DMS 273 (cell line): ENCODE results near the gene LBHD2.

Experiments used
- DNase-seq: peaks from one replicate; lab custom pipeline; 2025; ENCODE audit not compliant: unreplicated experiment; lab: John Stamatoyannopoulos, UW

The LBHD2 gene

DNA sequence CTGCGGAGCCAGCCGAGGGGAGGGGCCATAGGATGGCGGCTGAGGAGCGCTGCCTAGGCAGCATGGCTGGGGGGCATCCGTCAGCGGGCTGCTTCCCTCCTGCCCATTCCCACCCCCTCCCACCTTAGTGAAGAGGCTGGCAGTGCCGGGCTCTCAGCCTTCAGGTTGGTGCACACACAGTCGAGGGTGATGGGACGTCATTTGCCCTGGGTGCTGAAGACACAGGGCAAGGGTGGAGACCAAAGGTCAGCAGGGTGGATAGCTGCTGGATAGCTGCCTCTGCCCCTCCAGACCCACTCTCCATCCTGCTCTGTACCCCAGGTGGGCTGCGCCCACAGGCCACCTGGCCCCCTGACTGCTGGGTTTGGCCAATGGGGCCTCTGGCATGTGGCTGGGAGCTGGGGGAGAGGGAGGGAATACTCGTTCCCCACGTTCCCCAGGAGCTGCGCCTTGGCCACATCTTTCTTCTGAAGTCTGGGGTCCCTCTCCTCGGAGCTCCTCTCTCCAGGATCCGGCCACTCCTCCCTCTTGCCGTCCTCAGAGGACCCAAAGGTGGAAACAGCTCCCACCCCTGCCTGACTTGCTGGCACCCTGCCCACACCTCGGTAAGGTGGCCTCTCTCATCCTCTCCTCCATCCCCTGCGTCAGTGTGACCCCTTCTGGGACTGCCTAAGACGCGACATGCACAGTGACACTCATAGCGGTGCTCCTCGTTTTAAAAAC, 15.5 kb upstream of the LBHD2 start:
- no peak for DNase-seq

DNA sequence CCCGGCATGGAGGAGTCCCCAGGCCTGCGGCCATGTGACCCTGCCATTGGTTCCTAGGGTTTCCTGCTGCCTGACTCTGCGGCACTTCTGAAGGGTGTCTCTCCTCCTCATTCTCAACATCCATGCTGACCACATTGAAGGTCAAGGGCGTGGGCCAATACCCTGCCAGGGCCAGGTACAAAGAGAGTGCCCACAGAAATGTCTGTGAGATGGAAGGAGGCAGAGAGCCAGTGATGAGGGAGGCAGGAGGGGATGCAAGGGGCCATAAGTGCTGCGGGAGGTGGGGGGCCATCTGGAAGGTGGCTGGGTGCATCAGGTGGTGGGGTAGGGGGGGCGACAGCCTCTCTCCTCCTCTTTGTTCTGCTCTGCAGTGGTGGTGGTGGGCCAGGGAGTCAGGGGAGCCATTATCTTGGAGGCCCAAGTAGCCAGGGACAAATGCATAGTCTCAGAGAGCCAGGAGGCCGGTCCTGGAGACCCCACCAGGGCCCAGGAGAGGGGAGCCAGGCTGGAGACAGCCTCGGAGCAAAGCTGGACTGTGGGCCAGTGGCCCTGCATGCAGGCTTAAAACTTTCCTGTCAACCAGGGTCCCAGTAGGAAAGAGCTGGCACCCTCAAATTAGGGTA, 13.6 kb upstream of the LBHD2 start:
- DNase-seq: no peak

DNA sequence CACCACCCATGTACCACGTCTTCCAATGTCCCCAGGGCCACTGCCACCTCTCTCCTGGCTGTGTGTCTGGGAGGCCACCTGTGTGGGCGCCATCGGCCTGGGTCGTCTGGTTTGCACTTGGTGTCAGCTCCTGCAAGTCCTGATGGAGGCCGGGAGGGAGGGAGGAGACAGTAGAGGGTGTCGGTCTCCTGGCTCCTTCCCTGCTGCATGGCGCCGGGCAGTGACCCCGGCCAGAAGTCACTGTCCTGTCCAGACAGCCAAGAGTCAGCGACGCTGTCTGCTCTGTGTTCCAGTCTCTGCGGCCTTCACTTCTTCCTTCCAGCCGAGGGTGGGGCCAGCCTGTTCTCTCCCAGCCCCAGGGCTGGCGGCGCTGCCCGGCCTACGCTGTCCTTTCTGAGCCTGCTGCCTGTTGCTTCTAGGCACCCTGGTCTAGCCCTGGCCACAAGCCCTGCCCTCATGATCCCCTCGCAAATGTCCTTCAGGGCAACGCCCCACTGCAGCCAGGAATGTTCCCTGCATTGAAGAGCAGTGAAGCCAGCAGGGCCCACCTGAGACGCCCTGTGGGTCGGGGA, 13.0 kb upstream of the LBHD2 start:
- no peak for DNase-seq

DNA sequence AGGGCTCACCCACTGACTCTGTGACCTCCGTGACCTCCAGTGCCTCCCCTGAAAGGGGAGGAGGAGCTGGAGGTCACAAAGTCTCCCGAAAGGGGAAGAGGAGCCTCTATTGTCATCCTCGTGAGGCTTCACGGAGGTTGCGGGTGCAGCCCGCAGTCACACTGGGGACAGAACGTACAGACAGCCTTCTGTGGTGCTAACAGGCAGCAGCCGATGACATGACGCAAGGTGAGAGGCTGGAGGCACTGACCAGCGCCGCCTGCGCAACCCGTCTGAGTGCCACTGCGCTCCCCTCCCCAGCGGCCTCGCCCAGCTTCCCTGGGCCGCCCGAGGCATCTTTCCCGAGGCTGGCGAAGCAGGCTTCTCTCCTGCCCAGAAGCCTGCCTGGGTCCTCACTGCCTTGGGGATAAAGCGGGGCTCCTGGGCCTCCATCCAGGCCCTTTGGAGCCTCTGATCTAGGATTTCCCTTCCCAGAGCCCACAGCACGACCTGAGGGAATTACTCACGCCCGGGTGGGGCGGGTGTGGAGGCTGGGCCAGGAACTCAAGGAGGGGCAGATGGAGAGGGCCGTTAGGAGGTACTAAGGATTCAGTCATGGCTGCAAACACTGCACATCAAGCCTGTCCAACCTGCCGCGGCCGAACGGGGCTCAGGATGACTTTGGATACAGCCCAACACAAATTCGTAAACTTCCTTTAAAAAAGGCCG, 12.3 kb upstream of the LBHD2 start:
- DNase-seq: no peak

DNA sequence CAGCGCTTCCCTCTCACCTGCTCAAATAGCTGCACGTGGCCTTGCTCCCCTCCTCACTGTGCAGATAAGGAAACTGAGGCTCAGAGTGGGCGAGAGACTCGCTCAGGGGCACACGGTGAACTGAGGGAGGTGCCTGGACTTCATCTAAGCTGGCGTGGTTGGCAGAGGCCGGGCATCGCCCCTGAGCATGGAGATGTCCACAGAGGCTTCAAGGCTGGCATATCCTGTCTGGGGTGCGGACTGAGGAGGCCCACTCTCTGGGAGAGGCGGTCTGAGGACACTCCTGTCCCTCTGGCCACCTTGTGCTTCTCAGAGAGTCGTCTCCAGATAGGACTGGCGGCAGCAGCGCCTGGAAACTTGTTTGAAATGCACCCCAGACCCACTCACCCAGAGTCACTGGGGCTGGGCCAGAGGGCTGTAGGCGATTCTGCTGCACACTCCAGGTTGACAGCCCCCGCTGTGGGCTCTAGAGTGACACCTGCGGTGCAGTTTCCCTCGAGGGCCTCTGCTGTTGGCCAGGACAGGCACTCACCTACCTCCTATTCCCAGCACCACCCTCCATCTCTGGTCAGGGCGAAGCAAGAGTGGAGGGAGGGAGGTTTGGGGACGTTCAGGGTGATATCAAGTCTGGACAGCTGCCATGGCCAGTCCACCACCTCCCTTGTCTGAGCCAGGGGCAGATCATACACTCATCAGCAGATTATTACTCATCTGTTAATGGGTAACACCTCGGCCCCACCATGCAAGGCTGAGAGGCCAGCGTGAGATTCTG, 11.2 kb upstream of the LBHD2 start:
- DNase-seq: no peak

DNA sequence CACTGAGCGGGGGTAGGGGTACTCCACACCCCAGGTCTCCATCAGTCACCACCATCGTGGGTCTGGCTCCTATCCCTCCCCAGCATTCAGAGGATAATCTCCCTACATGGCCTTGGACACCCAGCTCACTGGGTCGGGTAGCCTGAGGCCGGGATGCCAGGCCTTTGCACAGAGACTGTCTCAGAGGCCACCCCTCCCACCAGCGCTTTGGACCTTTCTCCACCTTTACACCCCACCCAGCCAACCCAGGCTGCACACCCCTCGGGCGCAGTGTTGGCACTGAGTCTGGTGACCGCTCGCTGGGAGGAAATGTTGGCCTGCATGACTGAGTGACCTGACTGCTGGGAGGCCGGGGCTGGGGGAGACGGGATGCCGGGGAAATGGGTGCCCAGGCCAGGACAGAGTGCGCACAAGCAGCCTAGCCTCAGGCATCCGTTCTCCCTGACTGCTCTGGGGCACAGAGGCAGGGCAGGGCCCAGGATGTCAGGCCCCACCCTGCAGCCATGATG, 10.6 kb upstream of the LBHD2 start:
- no peak for DNase-seq

DNA sequence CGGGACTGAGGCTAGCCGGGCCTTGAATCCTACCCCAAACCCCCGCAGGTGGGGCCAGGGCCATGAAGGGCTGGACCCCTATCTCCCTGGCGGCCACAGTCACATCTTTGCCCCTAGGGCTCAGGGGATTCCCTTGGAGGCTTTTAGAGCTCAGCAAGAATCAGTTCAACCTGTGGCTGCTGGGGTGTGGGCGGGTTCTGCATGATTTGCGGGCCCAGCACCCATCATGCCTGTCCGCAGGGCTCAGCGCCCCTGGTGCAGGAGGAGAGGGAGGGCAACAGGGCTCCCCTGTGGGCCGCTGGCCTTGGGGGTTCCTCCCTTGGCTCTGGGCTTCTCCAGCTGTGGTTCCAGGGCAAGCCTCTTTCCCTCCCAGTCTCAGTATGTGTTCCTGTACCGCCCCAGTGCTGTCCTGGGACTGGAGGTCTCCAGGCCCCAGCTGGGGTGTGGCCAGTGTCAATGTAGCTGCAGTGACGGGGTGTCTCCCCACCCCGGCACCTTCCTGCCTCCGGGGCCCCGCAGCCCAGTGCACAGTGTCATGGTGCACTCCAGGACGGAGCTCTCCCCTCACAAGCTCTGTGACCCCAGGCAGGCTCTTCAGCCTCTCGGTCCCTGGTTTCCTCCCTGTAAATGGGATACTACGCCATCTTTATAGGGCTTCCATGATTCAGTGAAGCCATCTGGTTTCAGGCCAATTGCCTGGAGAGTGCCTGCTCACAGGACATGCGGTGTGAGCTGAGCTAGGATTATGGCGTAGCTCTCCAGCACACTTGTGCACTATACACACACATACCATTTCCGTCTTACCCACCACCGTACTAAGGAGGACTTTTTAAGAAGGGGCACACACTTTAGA, 9.9 kb upstream of the LBHD2 start:
- no peak for DNase-seq

DNA sequence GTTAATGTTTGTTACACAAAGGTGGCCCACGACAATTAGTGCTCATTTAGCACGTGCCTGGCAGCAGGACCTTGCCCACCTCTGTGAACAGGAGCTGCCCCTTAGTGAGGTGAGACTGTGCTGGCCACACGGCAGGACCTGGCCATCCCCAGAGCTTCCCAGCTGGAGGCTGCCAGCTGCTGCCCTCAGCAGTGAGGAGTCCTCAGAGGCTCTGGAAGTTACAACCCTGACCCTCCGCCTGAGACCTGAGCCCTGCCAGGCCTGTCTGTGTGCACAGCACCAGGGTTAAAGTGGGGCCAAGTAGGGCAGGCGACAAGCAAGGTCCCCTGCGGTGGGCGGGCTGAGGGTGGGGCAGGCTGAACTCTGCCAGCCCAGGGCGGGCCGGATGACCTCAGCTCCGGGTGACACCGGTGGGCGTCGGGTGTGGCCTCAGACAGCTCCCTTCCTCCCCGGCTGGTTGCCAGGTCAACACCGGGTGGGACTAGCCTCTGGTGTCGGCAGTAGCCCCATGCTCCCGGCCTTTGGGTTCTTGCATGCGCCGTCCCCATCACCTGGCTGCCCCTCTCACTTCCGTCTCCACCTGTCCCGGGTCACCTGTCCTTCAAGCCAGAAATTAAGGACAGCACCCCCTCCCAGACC, 9.2 kb upstream of the LBHD2 start:
- no peak for DNase-seq

DNA sequence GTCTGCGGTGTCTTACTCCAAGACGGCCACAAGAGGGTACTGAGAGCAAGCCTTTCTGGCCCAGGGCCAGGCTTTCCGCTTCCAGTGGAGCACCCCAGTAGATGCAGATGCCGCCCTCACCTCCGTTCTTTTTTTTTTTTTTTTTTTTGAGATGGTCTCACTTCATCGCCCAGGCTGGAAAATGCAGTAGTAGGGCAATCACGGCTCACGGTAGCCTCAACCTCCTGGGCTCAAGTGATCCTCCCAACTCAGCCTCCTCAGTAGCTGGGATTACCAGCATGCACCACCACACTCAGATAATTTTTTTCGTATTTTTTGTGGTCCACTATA, 5.6 kb upstream of the LBHD2 start:
- peak; percentile 93 for DNase-seq

DNA sequence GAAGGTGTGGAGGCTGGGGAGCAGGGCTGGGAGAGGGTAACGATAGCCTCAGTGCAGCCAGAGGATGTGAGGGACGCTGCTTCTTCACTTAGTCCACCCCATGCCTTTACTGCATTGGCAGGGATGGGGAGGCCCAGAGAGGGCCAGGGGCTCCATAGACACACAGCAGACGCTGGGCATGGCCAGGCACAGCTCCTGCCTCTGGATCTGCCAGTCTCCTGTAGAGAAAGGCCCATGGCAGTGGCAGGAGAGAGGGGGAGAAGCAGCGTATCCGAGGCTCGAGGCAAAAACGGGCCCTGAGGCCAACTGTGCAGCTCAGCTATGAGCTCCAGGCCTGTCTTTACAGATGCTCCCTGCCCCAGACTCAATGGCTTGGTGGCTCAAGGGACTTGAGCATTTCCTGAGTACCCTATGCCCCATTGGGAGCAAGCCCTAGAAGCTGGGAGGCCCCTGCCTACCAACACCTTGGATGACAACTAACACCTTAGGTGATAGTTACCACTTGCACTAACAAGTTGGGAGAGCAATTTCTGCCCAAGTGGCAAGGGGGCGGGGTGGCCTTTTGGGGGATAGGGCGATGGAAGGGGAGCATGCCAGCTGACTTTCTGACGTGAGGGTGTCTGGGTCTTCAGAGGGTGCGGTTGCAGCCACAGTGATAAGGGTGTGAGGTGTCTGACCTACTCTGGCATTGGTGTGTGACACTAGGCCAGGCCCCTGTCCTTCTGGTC, 5.0 kb upstream of the LBHD2 start:
- DNase-seq: no peak

DNA sequence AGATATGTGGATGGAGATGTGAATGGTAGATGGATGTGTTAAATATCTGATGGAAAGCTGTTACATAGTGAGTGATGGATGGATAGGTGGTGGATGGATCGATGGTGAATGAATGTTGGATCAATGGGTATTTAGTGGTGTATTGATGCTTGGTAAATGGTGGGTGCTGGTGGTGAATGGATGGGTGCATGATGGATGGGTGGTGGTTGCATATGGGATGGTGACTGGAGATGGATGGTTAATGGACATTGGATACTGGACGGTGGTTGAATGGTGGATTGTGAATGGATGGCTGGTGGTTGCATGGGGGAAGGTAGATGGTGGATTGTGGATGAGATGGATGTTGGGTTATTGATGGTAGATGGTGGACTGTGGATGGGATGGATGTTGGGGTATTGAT, 2.1 kb upstream of the LBHD2 start:
- no peak for DNase-seq

DNA sequence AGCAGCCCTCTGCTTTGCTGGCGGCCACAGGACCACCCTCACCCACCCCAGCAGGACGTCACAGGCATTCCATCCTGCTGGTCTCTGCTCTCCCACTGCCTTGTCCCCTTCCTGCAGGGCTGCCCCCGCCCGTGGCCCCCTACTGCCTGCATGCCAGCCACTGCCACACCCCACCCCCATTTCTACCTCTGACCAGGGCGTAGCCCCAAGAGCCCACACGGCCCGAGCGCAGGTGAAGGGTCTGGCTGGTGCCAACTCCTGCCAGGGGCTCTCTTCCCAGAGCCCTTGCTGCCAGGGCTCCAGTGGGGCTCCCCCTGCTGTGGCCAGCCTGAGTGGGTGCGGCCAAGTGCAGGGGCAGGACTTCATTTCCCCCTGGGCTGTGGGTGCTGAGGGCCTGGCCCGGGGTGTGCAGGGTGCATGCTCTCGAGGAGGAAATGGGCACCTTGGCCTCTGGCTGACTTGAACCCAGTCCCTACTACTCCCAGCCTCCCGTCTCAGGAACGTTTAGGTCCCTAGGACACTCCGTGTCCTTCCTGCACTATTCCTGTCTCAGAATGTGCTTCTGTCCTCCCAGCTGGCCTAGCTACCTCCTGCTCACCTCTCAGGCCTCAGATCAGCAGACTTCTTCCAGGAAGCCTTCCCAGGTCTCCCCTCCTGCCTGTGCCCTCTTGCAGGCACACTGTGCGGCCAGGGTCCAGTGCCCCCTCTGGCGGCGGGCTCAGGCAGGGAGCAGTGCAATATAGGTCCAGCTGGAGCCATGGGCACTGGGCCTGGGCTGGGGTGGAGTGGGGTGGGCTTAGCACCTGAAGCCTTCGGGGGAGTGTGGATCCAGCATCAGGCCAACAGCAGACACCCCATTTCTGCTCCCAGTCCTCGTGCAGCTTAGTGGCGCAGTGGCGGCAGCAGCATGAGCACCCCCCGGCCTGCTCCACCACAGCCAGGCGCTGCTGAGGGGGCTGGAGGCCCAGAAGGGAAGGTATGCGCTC, 1.4 kb downstream of the LBHD2 start:
- peak; percentile 30 for DNase-seq

DNA sequence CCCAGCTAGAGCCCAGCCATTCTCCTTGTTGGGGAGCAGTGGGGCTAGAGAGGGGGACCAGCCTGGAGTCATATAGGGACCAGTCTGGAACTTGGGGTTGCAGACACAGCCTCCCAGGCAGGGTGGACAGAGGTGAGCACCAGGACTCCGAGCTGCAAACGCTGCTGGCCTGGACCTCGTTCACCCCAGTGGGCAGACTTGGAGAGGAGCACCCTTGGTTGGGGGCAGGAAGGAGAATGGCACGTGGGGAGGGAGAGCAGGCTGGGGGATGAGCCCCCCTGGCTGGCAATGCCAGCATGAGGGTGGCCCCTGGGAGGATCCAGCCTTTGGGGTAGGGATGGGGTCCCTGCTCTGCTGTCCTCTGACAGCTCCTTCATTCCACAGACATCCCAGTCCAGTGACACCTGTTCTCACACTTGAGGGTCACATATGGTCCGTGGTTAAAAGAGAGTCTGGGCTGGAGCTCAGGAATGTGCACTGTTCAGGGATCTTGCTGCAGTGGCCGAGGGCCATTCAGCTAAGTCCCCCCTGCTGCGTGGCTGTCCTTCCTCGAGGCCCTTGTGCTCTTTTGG, 2.8 kb downstream of the LBHD2 start:
- DNase-seq: no peak

DNA sequence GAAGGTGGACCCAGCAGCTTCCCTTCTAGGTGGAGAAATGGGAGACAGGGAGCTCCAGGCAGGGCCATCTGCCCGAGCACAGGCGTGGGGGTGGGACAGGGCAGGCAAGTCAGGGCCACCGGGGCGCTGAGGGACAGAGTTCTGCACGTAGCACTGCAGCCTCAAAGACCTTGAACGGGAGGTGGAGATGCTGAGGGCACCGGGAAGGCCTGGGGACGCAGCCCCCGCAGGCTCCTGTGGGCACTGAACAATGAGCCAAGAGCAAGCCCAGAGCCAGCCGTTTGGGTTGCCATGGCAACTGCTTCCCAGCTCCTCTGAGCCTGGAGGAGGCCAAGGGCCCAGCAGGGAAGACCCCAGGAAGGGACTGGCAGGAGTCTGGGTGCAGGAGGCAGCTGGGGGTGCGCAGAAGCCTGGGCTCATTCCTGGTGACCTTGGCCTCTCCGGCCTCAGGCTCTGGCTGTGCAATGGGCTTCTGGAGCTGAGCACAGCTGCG, 3.4 kb downstream of the LBHD2 start:
- peak; percentile 70 for DNase-seq

DNA sequence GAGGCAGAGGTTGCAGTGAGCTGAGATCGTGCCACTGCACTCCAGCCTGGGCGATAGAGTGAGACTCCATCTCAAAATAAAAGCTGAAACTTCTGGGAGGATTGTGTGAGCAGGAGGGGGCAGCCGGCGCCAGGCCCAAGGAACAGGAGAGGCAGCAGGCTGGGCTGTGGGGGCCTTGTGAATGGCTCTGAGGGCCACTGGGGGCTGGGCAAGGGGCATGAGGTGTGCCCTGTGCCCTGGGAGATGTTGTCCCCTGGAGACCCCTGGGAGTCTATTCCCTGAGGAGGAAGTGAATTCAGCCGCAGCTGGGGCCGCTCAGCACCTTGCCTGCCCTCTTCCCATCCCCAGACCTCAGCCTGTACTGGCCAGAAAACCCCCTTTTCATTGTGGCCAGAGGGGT, 4.9 kb downstream of the LBHD2 start:
- no peak for DNase-seq

DNA sequence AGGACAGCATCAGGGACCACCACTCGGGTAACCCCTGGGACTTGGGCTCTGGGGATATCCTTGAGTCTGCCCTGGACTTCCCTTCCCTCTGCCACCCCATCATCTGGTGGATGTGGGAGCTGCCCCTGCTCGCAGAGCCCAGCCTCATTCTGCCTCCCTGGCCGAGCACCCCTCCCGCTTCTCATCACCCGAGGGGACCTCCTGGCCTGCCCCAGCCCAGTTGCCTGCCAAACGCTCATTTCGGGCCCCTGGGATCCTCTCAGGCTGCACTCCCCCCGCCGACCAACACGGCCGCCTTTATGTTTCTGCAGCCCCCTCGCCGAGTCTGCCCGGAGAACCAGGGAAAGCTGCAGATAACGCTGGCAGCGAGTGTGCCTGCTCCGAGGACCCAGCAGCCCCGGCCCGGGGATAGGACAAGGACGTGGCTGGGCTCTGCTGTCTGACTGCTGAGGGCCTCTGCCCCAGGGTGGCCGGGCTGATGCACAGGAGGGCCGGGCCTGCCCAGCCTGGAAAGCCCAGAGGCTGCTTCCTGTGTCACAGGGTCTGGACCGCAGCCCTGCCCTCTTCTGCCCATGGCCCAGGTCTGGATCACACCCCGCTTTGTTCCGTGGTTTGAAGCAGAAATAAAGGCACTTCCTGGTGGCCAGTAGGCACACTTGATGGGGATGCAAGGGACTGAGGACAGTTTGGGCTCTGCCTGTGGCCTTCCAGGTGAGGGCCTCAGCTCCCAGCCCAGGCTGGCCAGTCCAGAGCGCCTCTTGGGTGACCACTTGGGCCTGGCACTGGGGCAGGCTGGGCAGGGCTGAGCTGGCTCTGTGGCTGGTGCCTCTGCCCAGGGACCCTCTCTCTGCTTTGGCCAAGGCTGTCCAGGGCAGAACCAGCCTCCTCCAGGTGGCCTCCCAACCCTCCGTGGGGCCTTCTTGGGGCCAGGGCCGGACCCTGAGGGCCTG, 5.7 kb downstream of the LBHD2 start:
- no peak for DNase-seq
